K562 (cell line): ENCODE data around the gene CDC6. TPM values are rescaled to one million over a fixed set of nuclear protein-coding genes. Genes with fewer than 3 reads are reported as not detected.

ENCODE experiments used
- CBX8 ChIP-seq: fragments of 200-600 bp; sonication (generic); IDR thresholded peaks from 2 replicates; pipeline ENCODE4 v1.6.1; 2012; ENCODE audit warnings: borderline replicate concordance, mixed run types, low read depth, mild to moderate bottlenecking, moderate library complexity, mixed read lengths, low read length, control low read depth, inconsistent platforms; ENCODE audit not compliant: poor library complexity, severe bottlenecking; ENCODE audit errors: extremely low read depth
- CREBBP ChIP-seq: IDR thresholded peaks from one replicate; pipeline ENCODE4 v1.6.1; 2012; ENCODE audit warnings: low read depth, mild to moderate bottlenecking, control low read depth, inconsistent platforms, low read length
- DMBX1 ChIP-seq: fragments of 250-450 bp; sonication (Bioruptor Pico); IDR thresholded peaks from 2 replicates; pipeline ENCODE4 v1.8.0; 2022; ENCODE audit warnings: inconsistent platforms, mild to moderate bottlenecking, moderate library complexity, borderline replicate concordance
- EP300 ChIP-seq: IDR thresholded peaks from 2 replicates; pipeline ENCODE4 v1.6.1; 2012; ENCODE audit warnings: low read length, improper control_type of control experiment
- MAZ ChIP-seq, 2 experiments: fragments of 450-650 bp in 1 of 2; sonication (generic) in 1 of 2; formaldehyde crosslinking; IDR thresholded peaks in 1 of 2; conservative IDR thresholded peaks in 1 of 2; 2 replicates each; pipeline versions ENCODE4 v1.4.0 to v1.5.0; 2020; ENCODE audit warnings: mild to moderate bottlenecking in 1 of 2, missing genetic modification reagents in 1 of 2
- NFE2L1 ChIP-seq: fragments of 450-650 bp; IDR thresholded peaks from 2 replicates; pipeline ENCODE4 v1.6.1; 2016; ENCODE audit warnings: missing genetic modification characterization, low read depth, mild to moderate bottlenecking, missing compliant biosample characterization, moderate library complexity, borderline replicate concordance
- PURB ChIP-seq: sonication (generic); formaldehyde crosslinking; IDR thresholded peaks from 2 replicates; pipeline ENCODE4 v1.9.0; 2021; ENCODE audit warnings: low read depth, mild to moderate bottlenecking, missing genetic modification reagents
- RBM25 ChIP-seq: fragments of 200-400 bp; formaldehyde crosslinking; IDR thresholded peaks from 2 replicates; pipeline ENCODE4 v1.6.1; 2018; ENCODE audit warnings: low read length, low read depth, moderate library complexity; ENCODE audit not compliant: severe bottlenecking
- SMAD3 ChIP-seq: fragments of 450-650 bp; formaldehyde crosslinking; conservative IDR thresholded peaks from 2 replicates; pipeline ENCODE4 v1.4.0; 2020; ENCODE audit warnings: mild to moderate bottlenecking
- XRCC3 ChIP-seq: fragments of 450-650 bp; IDR thresholded peaks from 2 replicates; pipeline ENCODE4 v1.6.1; 2017; ENCODE audit warnings: mild to moderate bottlenecking, moderate library complexity
- ZNF239 ChIP-seq: fragments of 250-450 bp; sonication (Bioruptor Pico); IDR thresholded peaks from 2 replicates; pipeline ENCODE4 v1.4.0; 2020; ENCODE audit warnings: mild to moderate bottlenecking
- ZNF717 ChIP-seq: fragments of 250-450 bp; sonication (Bioruptor Pico); IDR thresholded peaks from 2 replicates; pipeline ENCODE4 v1.5.0; 2021
- polyA plus RNA-seq, 8 experiments: library from polyadenylated mRNA; depleted of rRNA in 4 of 8; stranded (reverse) in 5 of 8; unstranded in 3 of 8; fragments of >200 nt; fragmentation: Nextera tagmentation in 2 of 8; fragmentation: Illumina TruSeq in 1 of 8; extraction: Ambion mirVana in 2 of 8; extraction: Trizol in 1 of 8; gene quantifications; 2 replicates each; pipeline versions ENCODE4 v1.2.1 to v1.2.3, GENCODE V29; 2011 to 2014; ENCODE audit warnings: inconsistent platforms in 1 of 8, missing spikeins in 1 of 8
- total RNA-seq, 7 experiments: library from RNA; depleted of rRNA in 6 of 7; stranded (reverse); fragments of >200 nt in 6 of 7; fragmentation: Illumina TruSeq in 2 of 7; extraction: Trizol in 2 of 7; gene quantifications; 2 replicates each; pipeline versions ENCODE4 v1.2.1 to v1.2.3, GENCODE V29; 2011 to 2021; ENCODE audit warnings: low replicate concordance in 1 of 7
- TF ChIP-seq, protein P1 (sequence below): fragments of 450-650 bp; formaldehyde crosslinking; IDR thresholded peaks from 2 replicates; pipeline ENCODE4 v1.4.0; 2020; ENCODE audit warnings: mild to moderate bottlenecking
- TF ChIP-seq, protein P2 (sequence below): fragments of 250-450 bp; sonication (Bioruptor Pico); IDR thresholded peaks from 2 replicates; pipeline ENCODE4 v1.8.0; 2021; ENCODE audit warnings: mild to moderate bottlenecking, moderate library complexity
- TF ChIP-seq, protein P3 (sequence below): sonication (generic); formaldehyde crosslinking; IDR thresholded peaks from 2 replicates; pipeline ENCODE4 v1.5.0; 2020; ENCODE audit warnings: missing genetic modification reagents
- TF ChIP-seq, protein P4 (sequence below): sonication (generic); formaldehyde crosslinking; IDR thresholded peaks from 2 replicates; pipeline ENCODE4 v1.8.1; 2023; ENCODE audit warnings: mild to moderate bottlenecking, missing genetic modification reagents, moderate library complexity
- TF ChIP-seq, protein P5 (sequence below): fragments of 250-450 bp; sonication (Bioruptor Pico); IDR thresholded peaks from 2 replicates; pipeline ENCODE4 v1.5.0; 2020; ENCODE audit warnings: mild to moderate bottlenecking

The CDC6 gene
- total and polyA plus RNA-seq, 9 of the 15 experiments (the other 6 are each of a cell fraction or from before 2014, with no cell fraction given) = 29.6 to 141 (median 106) TPM

DNA sequence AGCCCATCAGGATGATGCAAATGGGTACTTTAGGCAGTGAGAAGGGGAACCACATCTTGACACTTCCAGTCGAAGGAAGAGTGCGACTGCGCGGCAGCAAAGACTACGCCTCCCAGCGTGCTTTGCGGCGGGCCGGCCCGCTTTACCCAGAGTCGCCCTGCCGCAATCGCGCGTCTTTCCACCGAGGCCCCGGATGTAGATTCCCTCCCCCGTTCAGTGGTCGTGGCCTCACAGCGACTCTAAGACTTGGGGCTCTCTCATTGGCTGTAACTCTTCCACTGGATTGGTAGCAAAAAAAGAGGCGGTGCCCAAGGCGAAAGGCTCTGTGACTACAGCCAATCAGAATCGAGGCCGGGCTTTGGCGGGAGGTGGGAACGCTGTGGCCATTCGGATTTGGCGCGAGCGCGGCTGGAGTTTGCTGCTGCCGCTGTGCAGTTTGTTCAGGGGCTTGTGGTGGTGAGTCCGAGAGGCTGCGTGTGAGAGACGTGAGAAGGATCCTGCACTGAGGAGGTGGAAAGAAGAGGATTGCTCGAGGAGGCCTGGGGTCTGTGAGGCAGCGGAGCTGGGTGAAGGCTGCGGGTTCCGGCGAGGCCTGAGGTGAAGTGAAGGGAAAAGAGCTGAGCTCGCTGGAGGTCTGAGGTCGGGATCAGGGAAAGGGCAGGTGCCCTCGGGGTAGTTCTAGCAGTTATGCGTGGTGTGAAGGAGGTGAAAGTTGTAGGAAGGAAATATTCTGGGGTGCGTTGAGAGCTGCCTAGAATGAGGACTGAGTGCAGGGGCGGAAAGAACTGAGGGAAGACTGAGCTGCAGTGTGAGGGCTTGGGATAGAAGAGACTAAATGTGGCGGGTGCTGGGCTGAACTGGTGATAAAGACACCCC lies at the start of gene CDC6 (continued):
- TF ChIP-seq, protein P1, sequence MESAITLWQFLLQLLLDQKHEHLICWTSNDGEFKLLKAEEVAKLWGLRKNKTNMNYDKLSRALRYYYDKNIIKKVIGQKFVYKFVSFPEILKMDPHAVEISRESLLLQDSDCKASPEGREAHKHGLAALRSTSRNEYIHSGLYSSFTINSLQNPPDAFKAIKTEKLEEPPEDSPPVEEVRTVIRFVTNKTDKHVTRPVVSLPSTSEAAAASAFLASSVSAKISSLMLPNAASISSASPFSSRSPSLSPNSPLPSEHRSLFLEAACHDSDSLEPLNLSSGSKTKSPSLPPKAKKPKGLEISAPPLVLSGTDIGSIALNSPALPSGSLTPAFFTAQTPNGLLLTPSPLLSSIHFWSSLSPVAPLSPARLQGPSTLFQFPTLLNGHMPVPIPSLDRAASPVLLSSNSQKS (CRISPR knock-in tag) = no peak
- TF ChIP-seq XRCC3 = no peak
- no peak for TF ChIP-seq CREBBP
- no peak for TF ChIP-seq NFE2L1 (tag)
- TF ChIP-seq MAZ (CRISPR knock-in tag; conservative IDR thresholded peaks at IDR 0.05 in 1 of 2, IDR thresholded peaks at IDR 0.05 in 1 of 2) = peak; percentile 29 to 73; a peak in 1 of 4 replicates
- TF ChIP-seq, protein P2, sequence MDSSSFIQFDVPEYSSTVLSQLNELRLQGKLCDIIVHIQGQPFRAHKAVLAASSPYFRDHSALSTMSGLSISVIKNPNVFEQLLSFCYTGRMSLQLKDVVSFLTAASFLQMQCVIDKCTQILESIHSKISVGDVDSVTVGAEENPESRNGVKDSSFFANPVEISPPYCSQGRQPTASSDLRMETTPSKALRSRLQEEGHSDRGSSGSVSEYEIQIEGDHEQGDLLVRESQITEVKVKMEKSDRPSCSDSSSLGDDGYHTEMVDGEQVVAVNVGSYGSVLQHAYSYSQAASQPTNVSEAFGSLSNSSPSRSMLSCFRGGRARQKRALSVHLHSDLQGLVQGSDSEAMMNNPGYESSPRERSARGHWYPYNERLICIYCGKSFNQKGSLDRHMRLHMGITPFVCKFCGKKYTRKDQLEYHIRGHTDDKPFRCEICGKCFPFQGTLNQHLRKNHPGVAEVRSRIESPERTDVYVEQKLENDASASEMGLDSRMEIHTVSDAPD (CRISPR knock-in tag) = no peak
- TF ChIP-seq, protein P3, sequence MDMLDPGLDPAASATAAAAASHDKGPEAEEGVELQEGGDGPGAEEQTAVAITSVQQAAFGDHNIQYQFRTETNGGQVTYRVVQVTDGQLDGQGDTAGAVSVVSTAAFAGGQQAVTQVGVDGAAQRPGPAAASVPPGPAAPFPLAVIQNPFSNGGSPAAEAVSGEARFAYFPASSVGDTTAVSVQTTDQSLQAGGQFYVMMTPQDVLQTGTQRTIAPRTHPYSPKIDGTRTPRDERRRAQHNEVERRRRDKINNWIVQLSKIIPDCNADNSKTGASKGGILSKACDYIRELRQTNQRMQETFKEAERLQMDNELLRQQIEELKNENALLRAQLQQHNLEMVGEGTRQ (CRISPR knock-in tag) = no peak
- TF ChIP-seq PURB (CRISPR knock-in tag) = no peak
- TF ChIP-seq, protein P4, sequence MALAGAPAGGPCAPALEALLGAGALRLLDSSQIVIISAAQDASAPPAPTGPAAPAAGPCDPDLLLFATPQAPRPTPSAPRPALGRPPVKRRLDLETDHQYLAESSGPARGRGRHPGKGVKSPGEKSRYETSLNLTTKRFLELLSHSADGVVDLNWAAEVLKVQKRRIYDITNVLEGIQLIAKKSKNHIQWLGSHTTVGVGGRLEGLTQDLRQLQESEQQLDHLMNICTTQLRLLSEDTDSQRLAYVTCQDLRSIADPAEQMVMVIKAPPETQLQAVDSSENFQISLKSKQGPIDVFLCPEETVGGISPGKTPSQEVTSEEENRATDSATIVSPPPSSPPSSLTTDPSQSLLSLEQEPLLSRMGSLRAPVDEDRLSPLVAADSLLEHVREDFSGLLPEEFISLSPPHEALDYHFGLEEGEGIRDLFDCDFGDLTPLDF (CRISPR knock-in tag) = peak; percentile 95
- TF ChIP-seq EP300 = peak; percentile 31; the same call in 1 of the 2 replicates
- no peak for TF ChIP-seq ZNF239 (CRISPR knock-in tag)
- TF ChIP-seq, protein P5, sequence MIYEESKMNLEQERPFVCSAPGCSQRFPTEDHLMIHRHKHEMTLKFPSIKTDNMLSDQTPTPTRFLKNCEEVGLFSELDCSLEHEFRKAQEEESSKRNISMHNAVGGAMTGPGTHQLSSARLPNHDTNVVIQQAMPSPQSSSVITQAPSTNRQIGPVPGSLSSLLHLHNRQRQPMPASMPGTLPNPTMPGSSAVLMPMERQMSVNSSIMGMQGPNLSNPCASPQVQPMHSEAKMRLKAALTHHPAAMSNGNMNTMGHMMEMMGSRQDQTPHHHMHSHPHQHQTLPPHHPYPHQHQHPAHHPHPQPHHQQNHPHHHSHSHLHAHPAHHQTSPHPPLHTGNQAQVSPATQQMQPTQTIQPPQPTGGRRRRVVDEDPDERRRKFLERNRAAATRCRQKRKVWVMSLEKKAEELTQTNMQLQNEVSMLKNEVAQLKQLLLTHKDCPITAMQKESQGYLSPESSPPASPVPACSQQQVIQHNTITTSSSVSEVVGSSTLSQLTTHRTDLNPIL = no peak
- no peak for TF ChIP-seq SMAD3 (CRISPR knock-in tag)
- no peak for TF ChIP-seq DMBX1 (CRISPR knock-in tag)
- no peak for TF ChIP-seq ZNF717 (CRISPR knock-in tag)
- TF ChIP-seq CBX8 = no peak
- peak; percentile 71 for TF ChIP-seq RBM25
